GM12874 (cell line): ENCODE measurements around the gene IGSF3.

Experiments used
- CTCF ChIP-seq: IDR thresholded peaks from 2 replicates; pipeline ENCODE4 v1.5.1; 2011; ENCODE audit warnings: low read depth, mild to moderate bottlenecking, control low read depth, low read length, moderate library complexity; ENCODE audit not compliant: insufficient read depth

IGSF3 gene

GRCh38 chr1:116586741-116587143, 80.8 kb downstream of the IGSF3 start:
- TF ChIP-seq CTCF, result no peak

- no peak for TF ChIP-seq CTCF
These were observed 81.6 kb downstream of the IGSF3 start for GRCh38 chr1:116585886-116586285.

GRCh38 chr1:116581323-116581885, 86.1 kb downstream of the IGSF3 start:
- TF ChIP-seq CTCF, result no peak

GRCh38 chr1:116580446-116581322, 86.8 kb downstream of the IGSF3 start:
- TF ChIP-seq CTCF, result no peak

- TF ChIP-seq CTCF, result no peak
These were observed 88.2 kb downstream of the IGSF3 start for GRCh38 chr1:116579259-116579875.

GRCh38 chr1:116578581-116578980, 89.0 kb downstream of the IGSF3 start:
- TF ChIP-seq CTCF, result no peak

- TF ChIP-seq CTCF, result no peak
These were observed 89.7 kb downstream of the IGSF3 start for GRCh38 chr1:116577759-116578314.
